ENCODE data around the gene MSANTD4. TPM values are rescaled to one million over a fixed set of nuclear protein-coding genes. Genes with fewer than 3 reads are reported as not detected.

Gene MSANTD4
- total RNA-seq, 2 donors from 2014 or later, result 13.9 to 15.4 TPM

GRCh38 chr11:105991888-105992287 is 30.2 kb downstream of the MSANTD4 start:
- DNase-seq, result no peak
- no peak overlapping the region for H3K4me3 Mint-ChIP-seq
- H3K36me3 Mint-ChIP-seq (ENCODE audit: insufficient read depth in 2 of 2), result peaks cover 5 to 17% of the 10 kb centered on the region in 2 donors
- ATAC-seq (replicated peaks in 1 of 2), result no peak
- peaks cover 8 to 9% of the 10 kb centered on the region in 2 donors for H3K9me3 Mint-ChIP-seq
- no peak overlapping the region for H3K27ac Mint-ChIP-seq
- no peaks in the 10 kb centered on the region for H3K27me3 Mint-ChIP-seq (ENCODE audit: low read depth)
- H3K4me1 Mint-ChIP-seq (ENCODE audit: low read depth), result no peaks in the 10 kb centered on the region

DNA sequence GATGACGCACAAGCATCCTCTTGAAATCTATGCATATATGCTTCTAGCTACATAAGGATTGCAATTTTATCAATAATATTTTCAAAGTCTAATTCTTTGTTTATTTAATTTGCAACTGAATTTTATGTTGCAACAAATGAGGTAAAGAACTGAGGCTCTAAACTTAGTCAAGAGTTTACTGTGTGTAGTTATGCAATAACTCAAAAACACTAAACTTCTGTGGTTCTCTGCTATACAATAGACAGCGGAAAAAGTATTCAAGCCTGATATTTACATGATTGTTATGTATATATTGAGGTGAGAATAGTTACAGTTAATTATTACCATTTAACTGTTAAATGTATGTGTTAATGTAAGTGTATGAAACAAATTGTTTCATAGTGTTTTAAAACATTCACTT is 32.9 kb downstream of the MSANTD4 start:
- Mint-ChIP-seq H3K27ac (no peak overlapping the region), H3K9me3 (peaks cover 7 to 9% of the 10 kb centered on the region in 2 donors), H3K27me3 (ENCODE audit: low read depth) (no peaks in the 10 kb centered on the region), H3K4me3 (no peak overlapping the region), H3K4me1 (ENCODE audit: low read depth) (no peaks in the 10 kb centered on the region), H3K36me3 (ENCODE audit: insufficient read depth in 2 of 2) (peaks cover 5 to 6% of the 10 kb centered on the region in 2 donors)
- ATAC-seq (replicated peaks in 1 of 2), result no peak
- DNase-seq, result no peak

DNA sequence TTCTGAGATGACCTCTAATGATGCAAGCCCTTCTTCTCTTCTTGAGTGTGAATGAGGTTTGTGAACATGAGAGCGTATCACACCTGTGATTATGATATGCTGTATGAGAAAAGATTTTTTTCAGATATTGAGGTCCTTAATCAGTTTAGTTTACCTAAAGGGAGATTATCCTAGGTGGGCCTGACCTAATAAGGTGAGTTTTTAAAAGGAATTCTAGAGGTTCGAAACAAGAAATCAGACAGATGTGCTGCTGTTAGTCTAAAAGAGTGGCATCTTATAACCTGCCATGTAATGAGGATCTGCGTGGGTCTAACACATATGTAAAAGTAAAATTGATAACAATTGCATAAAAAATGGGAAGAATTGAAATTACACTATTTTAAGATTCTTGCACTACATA is 33.8 kb downstream of the MSANTD4 start:
- H3K4me1 Mint-ChIP-seq (ENCODE audit: low read depth), result no peaks in the 10 kb centered on the region
- ATAC-seq (replicated peaks in 1 of 2) (no peak), DNase-seq (no peak)
- peaks cover 4% of the 10 kb centered on the region in 2 donors for H3K9me3 Mint-ChIP-seq
- H3K27ac Mint-ChIP-seq, result no peak overlapping the region
- H3K4me3 Mint-ChIP-seq, result no peak overlapping the region
- no peaks in the 10 kb centered on the region for H3K27me3 Mint-ChIP-seq (ENCODE audit: low read depth)
- peaks cover 0 to 2% of the 10 kb centered on the region in 2 donors for H3K36me3 Mint-ChIP-seq (ENCODE audit: insufficient read depth in 2 of 2)

DNA sequence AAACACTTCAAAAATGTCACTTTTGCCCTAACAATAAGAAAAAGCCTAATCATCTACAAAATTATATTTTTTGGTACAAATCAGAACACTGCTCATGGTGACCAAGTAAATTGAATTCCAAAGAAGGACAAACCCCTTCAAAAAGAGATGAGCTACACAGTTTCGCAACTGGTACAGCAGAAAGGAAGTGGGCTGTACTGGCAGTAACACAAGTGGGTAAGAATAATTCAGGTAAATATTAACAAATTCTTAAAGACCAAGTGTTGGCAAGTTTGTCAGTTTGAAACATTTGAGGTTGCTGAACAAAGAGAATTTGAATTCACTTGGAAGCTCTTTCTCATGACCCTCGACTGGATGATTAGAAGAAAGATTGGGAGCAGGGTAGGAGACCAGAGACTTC is 35.5 kb downstream of the MSANTD4 start:
- H3K27ac Mint-ChIP-seq, result no peak overlapping the region
- H3K36me3 Mint-ChIP-seq (ENCODE audit: insufficient read depth in 2 of 2), result no peaks in the 10 kb centered on the region
- DNase-seq (no peak), ATAC-seq (replicated peaks in 1 of 2) (no peak)
- peaks cover 0 to 3% of the 10 kb centered on the region in 2 donors for H3K9me3 Mint-ChIP-seq
- H3K4me3 Mint-ChIP-seq, result no peak overlapping the region
- H3K4me1 Mint-ChIP-seq (ENCODE audit: low read depth), result no peaks in the 10 kb centered on the region
- H3K27me3 Mint-ChIP-seq (ENCODE audit: low read depth), result no peaks in the 10 kb centered on the region

DNA sequence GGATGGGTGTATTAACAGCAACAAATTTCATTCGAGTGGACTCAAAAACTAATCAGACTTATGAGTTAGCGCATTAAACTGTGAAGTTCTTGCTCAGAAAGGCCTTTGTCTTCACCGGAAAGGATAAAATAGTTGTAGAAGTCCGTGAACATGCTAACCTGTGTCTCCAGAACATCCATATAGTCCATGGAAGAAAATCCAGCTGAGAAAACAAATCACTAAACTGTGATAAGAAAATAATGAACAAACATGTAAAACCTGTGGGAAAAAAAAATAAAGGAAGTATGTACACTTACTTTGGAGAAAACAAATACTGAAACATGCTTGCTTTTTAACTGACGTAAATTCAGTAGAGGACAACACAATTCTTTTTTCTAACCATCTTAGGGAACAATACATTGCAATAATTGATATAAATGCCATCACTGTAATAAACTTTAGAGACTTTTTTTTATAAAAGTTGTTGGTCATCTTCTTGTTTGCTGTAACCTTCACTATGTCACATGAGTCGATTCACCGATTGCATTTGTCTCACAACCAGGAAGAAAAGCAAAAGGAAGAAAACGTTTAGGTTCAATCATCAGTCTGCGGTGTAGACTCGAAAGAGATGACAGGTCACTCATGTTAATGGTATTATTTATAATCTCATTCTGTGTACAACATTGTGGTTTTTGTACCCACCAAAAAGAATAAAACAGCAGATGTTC is 41.9 kb downstream of the MSANTD4 start:
- ATAC-seq (replicated peaks in 1 of 2), result no peak
- peaks cover 0 to 3% of the 10 kb centered on the region in 2 donors for H3K9me3 Mint-ChIP-seq
- no peak for DNase-seq
- no peaks in the 10 kb centered on the region for H3K36me3 Mint-ChIP-seq (ENCODE audit: insufficient read depth in 2 of 2)
- peaks cover 6% of the 10 kb centered on the region for H3K27me3 Mint-ChIP-seq (ENCODE audit: low read depth)
- no peak overlapping the region for H3K27ac Mint-ChIP-seq
- no peak overlapping the region for H3K4me3 Mint-ChIP-seq
- H3K4me1 Mint-ChIP-seq (ENCODE audit: low read depth), result no peaks in the 10 kb centered on the region

- Mint-ChIP-seq H3K4me3 (no peak overlapping the region), H3K4me1 (ENCODE audit: low read depth) (no peaks in the 10 kb centered on the region), H3K27me3 (ENCODE audit: low read depth) (peaks cover 6% of the 10 kb centered on the region), H3K9me3 (no peaks in the 10 kb centered on the region), H3K36me3 (ENCODE audit: insufficient read depth in 2 of 2) (no peaks in the 10 kb centered on the region), H3K27ac (no peak overlapping the region)
- ATAC-seq (replicated peaks in 1 of 2) (no peak), DNase-seq (no peak)
Observed at GRCh38 chr11:105975128-105975527, 46.9 kb downstream of the MSANTD4 start.

DNA sequence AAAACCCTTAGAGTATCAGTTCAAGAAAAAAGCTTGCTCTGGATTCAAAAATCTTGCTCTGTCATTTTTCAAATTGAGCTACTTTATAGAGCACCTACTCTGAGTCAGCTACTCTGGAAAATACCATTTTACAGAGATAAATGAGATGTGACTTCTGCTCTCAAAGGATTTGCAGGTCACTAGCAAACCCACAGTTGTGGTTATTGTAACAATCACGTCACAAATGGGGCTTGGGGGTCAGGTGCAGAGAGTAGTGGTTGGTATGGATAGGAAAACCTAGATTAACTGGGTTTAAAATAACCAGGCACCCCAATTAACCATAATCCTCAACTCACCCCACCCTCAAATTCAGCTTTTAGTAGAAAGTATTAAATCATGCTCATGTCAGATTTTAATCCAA is 52.3 kb downstream of the MSANTD4 start:
- ATAC-seq (replicated peaks in 1 of 2) (no peak), DNase-seq (no peak)
- H3K27ac Mint-ChIP-seq, result no peak overlapping the region
- H3K4me1 Mint-ChIP-seq (ENCODE audit: low read depth), result no peaks in the 10 kb centered on the region
- H3K36me3 Mint-ChIP-seq (ENCODE audit: insufficient read depth in 2 of 2), result no peaks in the 10 kb centered on the region
- H3K4me3 Mint-ChIP-seq, result no peak overlapping the region
- H3K27me3 Mint-ChIP-seq (ENCODE audit: low read depth), result no peaks in the 10 kb centered on the region
- no peaks in the 10 kb centered on the region for H3K9me3 Mint-ChIP-seq

- Mint-ChIP-seq H3K4me3 (no peak overlapping the region), H3K36me3 (ENCODE audit: insufficient read depth in 2 of 2) (no peaks in the 10 kb centered on the region), H3K4me1 (ENCODE audit: low read depth) (no peaks in the 10 kb centered on the region), H3K27me3 (ENCODE audit: low read depth) (no peaks in the 10 kb centered on the region), H3K27ac (no peak overlapping the region), H3K9me3 (no peaks in the 10 kb centered on the region)
- ATAC-seq (replicated peaks in 1 of 2) (no peak), DNase-seq (no peak)
Observed at GRCh38 chr11:105968021-105968697, 53.9 kb downstream of the MSANTD4 start.

- no peaks in the 10 kb centered on the region for H3K36me3 Mint-ChIP-seq (ENCODE audit: insufficient read depth in 2 of 2)
Observed at GRCh38 chr11:105960252-105961245, 61.5 kb downstream of the MSANTD4 start.

More at GRCh38 chr11:105960252-105961245, 61.5 kb downstream of the MSANTD4 start:
- ATAC-seq (replicated peaks in 1 of 2) (no peak), DNase-seq (no peak)
- Mint-ChIP-seq H3K4me3 (no peak overlapping the region), H3K9me3 (peaks cover 8 to 11% of the 10 kb centered on the region in 2 donors), H3K27me3 (ENCODE audit: low read depth) (no peaks in the 10 kb centered on the region), H3K4me1 (ENCODE audit: low read depth) (no peaks in the 10 kb centered on the region), H3K27ac (no peak overlapping the region)

Other genes with a start within 250 kb of the MSANTD4 start
- 10 to 100 TPM; 13.4 to 16.8 TPM for gene KBTBD3, start 55.1 kb upstream of the MSANTD4 start, total RNA-seq
- gene AASDHPPT, start 55.4 kb upstream of the MSANTD4 start, total RNA-seq, result 10 to 100 TPM; 28.4 to 34.4 TPM

Measured in activated T-cell treated with anti-CD3 and anti-CD28 coated beads, Interleukin-2, amount 50 U/mL, for 72 hours (primary cell).